HEK293 (cell line): ENCODE data around the gene TMEM240.
"Not testable (repeated sequence)": the region's sequence is repeated elsewhere in the genome, so short reads cannot be mapped to it uniquely, and the experiment has no call there.

Experiments
- CTCF ChIA-PET: fragments of 350-600 bp; formaldehyde crosslinking; extraction: SDS; loops from one replicate; lab custom pipeline; 2021; ENCODE audit warnings: antibody characterized with exemption; lab: Yijun Ruan, JAX
- POLR2A ChIA-PET: fragments of 300-600 bp; formaldehyde crosslinking; extraction: SDS; loops from one replicate; lab custom pipeline; 2020; ENCODE audit warnings: antibody characterized with exemption, inconsistent platforms; lab: Yijun Ruan, JAX
- H3K27ac ChIP-seq: fragments of 200-500 bp; sonication (Bioruptor generic); 2 replicates; pipeline ENCODE4 v1.5.1; 2014; ENCODE audit warnings: low read depth, low read length, control low read depth, inconsistent platforms; ENCODE audit errors: extremely low read depth
- H3K36me3 ChIP-seq, 2 experiments: fragments of 200-500 bp in 1 of 2; sonication (Bioruptor generic) in 1 of 2; 1 replicate in 1 of 2; 2 replicates in 1 of 2; pipeline ENCODE4 v1.5.1; 2014 to 2017; ENCODE audit warnings: inconsistent platforms in 2 of 2, low read length in 2 of 2; ENCODE audit not compliant: control insufficient read depth in 2 of 2, insufficient read depth in 1 of 2
- H3K4me1 ChIP-seq: fragments of 200-500 bp; sonication (Bioruptor generic); 2 replicates; pipeline ENCODE4 v1.5.1; 2014; ENCODE audit warnings: mild to moderate bottlenecking, low read length, inconsistent platforms; ENCODE audit not compliant: control insufficient read depth, insufficient read depth
- H3K4me3 ChIP-seq: 2 replicates; pipeline ENCODE4 v1.5.1; 2011; ENCODE audit warnings: low read depth, mild to moderate bottlenecking, control low read depth, low read length, moderate library complexity
- H3K9me3 ChIP-seq: fragments of 200-500 bp; sonication (Bioruptor generic); 2 replicates; pipeline ENCODE4 v1.5.1; 2014; ENCODE audit warnings: low read depth, low read length, inconsistent platforms; ENCODE audit not compliant: control insufficient read depth, insufficient read depth
- EGR2 ChIP-seq: fragments of 450-650 bp; formaldehyde crosslinking; IDR thresholded peaks from 2 replicates; pipeline ENCODE4 v1.5.1; 2016; ENCODE audit warnings: low read depth, missing biosample characterization, missing genetic modification characterization
- GLI4 ChIP-seq: fragments of 450-650 bp; formaldehyde crosslinking; IDR thresholded peaks from 2 replicates; pipeline ENCODE4 v1.5.1; 2016; ENCODE audit warnings: missing biosample characterization, missing genetic modification characterization
- ZBTB8A ChIP-seq: fragments of 450-650 bp; formaldehyde crosslinking; IDR thresholded peaks from 2 replicates; pipeline ENCODE4 v1.5.1; 2016; ENCODE audit warnings: missing biosample characterization, missing genetic modification characterization
- ZNF274 ChIP-seq, 2 experiments: fragments of 200-500 bp in 1 of 2; fragments of 450-650 bp in 1 of 2; sonication (Bioruptor generic) in 1 of 2; formaldehyde crosslinking in 1 of 2; IDR thresholded peaks; 2 replicates each; pipeline versions ENCODE4 v1.5.1 to v1.6.1; 2014 to 2016; ENCODE audit warnings: borderline replicate concordance in 1 of 2, inconsistent platforms in 1 of 2, low read length in 1 of 2, missing biosample characterization in 1 of 2, missing genetic modification characterization in 1 of 2
- ZNF362 ChIP-seq: fragments of 450-650 bp; formaldehyde crosslinking; IDR thresholded peaks from 2 replicates; pipeline ENCODE4 v1.5.1; 2016; ENCODE audit warnings: missing biosample characterization, missing genetic modification characterization
- ZNF394 ChIP-seq: fragments of 450-650 bp; formaldehyde crosslinking; IDR thresholded peaks from 2 replicates; pipeline ENCODE4 v1.5.1; 2016; ENCODE audit warnings: missing biosample characterization, missing genetic modification characterization, mild to moderate bottlenecking, moderate library complexity, borderline replicate concordance
- ZNF398 ChIP-seq: fragments of 450-650 bp; formaldehyde crosslinking; IDR thresholded peaks from 2 replicates; pipeline ENCODE4 v1.5.1; 2017; ENCODE audit warnings: missing biosample characterization, missing genetic modification characterization
- ZNF610 ChIP-seq: fragments of 450-650 bp; formaldehyde crosslinking; IDR thresholded peaks from 2 replicates; pipeline ENCODE4 v1.5.1; 2016; ENCODE audit warnings: missing biosample characterization, missing genetic modification characterization, borderline replicate concordance
- TF ChIP-seq, protein P1 (sequence below): fragments of 450-650 bp; formaldehyde crosslinking; IDR thresholded peaks from 2 replicates; pipeline ENCODE4 v1.5.1; 2017; ENCODE audit warnings: missing biosample characterization, mild to moderate bottlenecking, missing genetic modification characterization, moderate library complexity
- TF ChIP-seq, protein P2 (sequence below): fragments of 450-650 bp; formaldehyde crosslinking; IDR thresholded peaks from 2 replicates; pipeline ENCODE4 v1.5.1; 2016; ENCODE audit warnings: missing biosample characterization, missing genetic modification characterization
- TF ChIP-seq, protein P3 (sequence below): fragments of 450-650 bp; formaldehyde crosslinking; IDR thresholded peaks from 2 replicates; pipeline ENCODE4 v1.5.1; 2017; ENCODE audit warnings: missing biosample characterization, missing genetic modification characterization
- TF ChIP-seq, protein P4 (sequence below): fragments of 450-650 bp; formaldehyde crosslinking; IDR thresholded peaks from 2 replicates; pipeline ENCODE4 v1.5.1; 2016; ENCODE audit warnings: missing biosample characterization, missing genetic modification characterization

TMEM240 gene

GRCh38 chr1:1521331-1521730 is 19.1 kb downstream of the TMEM240 start:
- ChIA-PET CTCF (no interaction called here), POLR2A (interaction anchor here (1.6 kb wide), 1 partner anchor 20 kb away, joined by 4 read pairs; no protein-coding TSS in a partner anchor)
- no peaks in the 10 kb centered on the region for H3K9me3 ChIP-seq
- H3K4me1 ChIP-seq = no peaks in the 10 kb centered on the region
- peaks cover 28 to 76% of the 10 kb centered on the region in 2 experiments; a peak in 2 of 3 replicates for H3K36me3 ChIP-seq
- H3K27ac ChIP-seq = no peak overlapping the region
- TF ChIP-seq ZNF394 (tag by site-specific recombination) (no peak), ZNF610 (tag by site-specific recombination) (no peak), ZNF362 (tag by site-specific recombination) (0 out of 2 replicates have a peak, but pooled peaks have one; percentile 4), ZNF274 (IDR thresholded peaks at IDR 0.05; ENCODE audit: low read length) (no peak), ZNF274 (tag by site-specific recombination; IDR thresholded peaks at IDR 0.05; ENCODE audit: borderline replicate concordance) (no peak)
- TF ChIP-seq, protein P1, sequence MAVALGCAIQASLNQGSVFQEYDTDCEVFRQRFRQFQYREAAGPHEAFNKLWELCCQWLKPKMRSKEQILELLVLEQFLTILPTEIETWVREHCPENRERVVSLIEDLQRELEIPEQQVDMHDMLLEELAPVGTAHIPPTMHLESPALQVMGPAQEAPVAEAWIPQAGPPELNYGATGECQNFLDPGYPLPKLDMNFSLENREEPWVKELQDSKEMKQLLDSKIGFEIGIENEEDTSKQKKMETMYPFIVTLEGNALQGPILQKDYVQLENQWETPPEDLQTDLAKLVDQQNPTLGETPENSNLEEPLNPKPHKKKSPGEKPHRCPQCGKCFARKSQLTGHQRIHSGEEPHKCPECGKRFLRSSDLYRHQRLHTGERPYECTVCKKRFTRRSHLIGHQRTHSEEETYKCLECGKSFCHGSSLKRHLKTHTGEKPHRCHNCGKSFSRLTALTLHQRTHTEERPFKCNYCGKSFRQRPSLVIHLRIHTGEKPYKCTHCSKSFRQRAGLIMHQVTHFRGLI (tag by site-specific recombination) = no peak
- no peak overlapping the region for H3K4me3 ChIP-seq

- CTCF ChIA-PET, H3K4me1 ChIP-seq, H3K9me3 ChIP-seq, H3K4me3 ChIP-seq, H3K27ac ChIP-seq: not testable (repeated sequence)
- POLR2A ChIA-PET = interaction anchor here (1.6 kb wide), 1 partner anchor 21 kb away, joined by 4 read pairs; no protein-coding TSS in a partner anchor
- peaks cover 22 to 76% of the 10 kb centered on the region in 2 experiments; a peak in 2 of 3 replicates for H3K36me3 ChIP-seq
These were observed 20.5 kb downstream of the TMEM240 start for GRCh38 chr1:1519805-1520505.

DNA sequence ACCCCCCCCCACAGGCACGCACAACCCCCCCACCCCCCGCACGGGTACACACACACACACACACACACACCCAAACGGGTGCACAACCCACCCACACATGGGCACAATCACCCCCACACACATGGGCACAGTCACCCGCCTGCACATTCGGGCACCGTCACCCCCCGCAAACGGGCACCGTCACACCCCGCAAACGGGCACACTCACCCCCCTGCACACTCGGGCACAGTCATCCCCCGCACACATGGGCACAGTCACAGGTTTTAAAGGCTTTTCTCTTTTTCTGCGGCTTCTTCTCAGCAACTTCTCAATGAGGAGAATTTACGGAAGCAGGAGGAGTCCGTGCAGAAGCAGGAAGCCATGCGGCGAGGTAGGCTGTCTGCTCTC is 21.8 kb downstream of the TMEM240 start:
- H3K4me1 ChIP-seq, CTCF ChIA-PET: not testable (repeated sequence)
- TF ChIP-seq ZBTB8A = peak; percentile 58
- TF ChIP-seq, protein P2, sequence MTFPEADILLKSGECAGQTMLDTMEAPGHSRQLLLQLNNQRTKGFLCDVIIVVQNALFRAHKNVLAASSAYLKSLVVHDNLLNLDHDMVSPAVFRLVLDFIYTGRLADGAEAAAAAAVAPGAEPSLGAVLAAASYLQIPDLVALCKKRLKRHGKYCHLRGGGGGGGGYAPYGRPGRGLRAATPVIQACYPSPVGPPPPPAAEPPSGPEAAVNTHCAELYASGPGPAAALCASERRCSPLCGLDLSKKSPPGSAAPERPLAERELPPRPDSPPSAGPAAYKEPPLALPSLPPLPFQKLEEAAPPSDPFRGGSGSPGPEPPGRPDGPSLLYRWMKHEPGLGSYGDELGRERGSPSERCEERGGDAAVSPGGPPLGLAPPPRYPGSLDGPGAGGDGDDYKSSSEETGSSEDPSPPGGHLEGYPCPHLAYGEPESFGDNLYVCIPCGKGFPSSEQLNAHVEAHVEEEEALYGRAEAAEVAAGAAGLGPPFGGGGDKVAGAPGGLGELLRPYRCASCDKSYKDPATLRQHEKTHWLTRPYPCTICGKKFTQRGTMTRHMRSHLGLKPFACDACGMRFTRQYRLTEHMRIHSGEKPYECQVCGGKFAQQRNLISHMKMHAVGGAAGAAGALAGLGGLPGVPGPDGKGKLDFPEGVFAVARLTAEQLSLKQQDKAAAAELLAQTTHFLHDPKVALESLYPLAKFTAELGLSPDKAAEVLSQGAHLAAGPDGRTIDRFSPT (tag by site-specific recombination) = peak; percentile 63
- TF ChIP-seq, all 188 proteins: peak for 2; not testable (repeated sequence) for 186
- H3K4me3 ChIP-seq, POLR2A ChIA-PET, H3K27ac ChIP-seq, H3K9me3 ChIP-seq: not testable (repeated sequence)
- peaks cover 22 to 75% of the 10 kb centered on the region in 2 experiments; a peak in 2 of 3 replicates for H3K36me3 ChIP-seq

DNA sequence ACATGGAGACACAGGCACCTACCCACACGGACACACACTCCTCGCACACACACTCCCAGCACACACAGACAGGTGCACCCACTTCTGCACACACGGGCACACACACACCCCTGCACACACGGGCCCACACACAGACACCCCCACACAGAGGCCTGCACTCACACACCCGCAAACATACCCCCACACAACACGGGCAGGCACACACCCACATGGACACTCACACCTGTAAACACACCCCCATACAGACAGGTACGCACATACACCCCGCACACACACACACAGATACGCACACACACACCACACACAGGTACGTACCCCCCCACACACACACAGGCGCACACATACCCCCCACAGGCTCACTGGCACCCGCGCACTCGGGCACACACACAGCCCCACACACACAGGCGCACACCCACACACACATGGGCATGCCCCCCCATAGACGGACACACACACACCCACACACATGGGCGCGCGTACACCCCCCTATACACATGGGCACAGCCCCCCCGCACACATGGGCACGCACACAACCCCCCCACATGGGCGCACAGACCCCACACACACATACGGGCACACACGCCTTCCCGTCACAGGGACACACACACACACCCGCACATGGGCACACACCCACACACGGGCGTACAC is 22.3 kb downstream of the TMEM240 start:
- ChIA-PET CTCF (no interaction called here), POLR2A (no interaction called here)
- peaks cover 22 to 70% of the 10 kb centered on the region in 2 experiments; a peak in 2 of 3 replicates for H3K36me3 ChIP-seq
- no peak overlapping the region for H3K4me3 ChIP-seq
- no peaks in the 10 kb centered on the region for H3K4me1 ChIP-seq
- no peak overlapping the region for H3K27ac ChIP-seq
- H3K9me3 ChIP-seq = no peaks in the 10 kb centered on the region
- no peak for TF ChIP-seq GLI4 (tag by site-specific recombination)
- TF ChIP-seq EGR2 (tag by site-specific recombination) = peak; percentile 95
- 0 out of 2 replicates have a peak, but pooled peaks have one; percentile 10 for TF ChIP-seq ZNF398 (tag by site-specific recombination)
- TF ChIP-seq, protein P3, sequence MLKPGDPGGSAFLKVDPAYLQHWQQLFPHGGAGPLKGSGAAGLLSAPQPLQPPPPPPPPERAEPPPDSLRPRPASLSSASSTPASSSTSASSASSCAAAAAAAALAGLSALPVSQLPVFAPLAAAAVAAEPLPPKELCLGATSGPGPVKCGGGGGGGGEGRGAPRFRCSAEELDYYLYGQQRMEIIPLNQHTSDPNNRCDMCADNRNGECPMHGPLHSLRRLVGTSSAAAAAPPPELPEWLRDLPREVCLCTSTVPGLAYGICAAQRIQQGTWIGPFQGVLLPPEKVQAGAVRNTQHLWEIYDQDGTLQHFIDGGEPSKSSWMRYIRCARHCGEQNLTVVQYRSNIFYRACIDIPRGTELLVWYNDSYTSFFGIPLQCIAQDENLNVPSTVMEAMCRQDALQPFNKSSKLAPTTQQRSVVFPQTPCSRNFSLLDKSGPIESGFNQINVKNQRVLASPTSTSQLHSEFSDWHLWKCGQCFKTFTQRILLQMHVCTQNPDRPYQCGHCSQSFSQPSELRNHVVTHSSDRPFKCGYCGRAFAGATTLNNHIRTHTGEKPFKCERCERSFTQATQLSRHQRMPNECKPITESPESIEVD = no peak
- TF ChIP-seq, protein P4, sequence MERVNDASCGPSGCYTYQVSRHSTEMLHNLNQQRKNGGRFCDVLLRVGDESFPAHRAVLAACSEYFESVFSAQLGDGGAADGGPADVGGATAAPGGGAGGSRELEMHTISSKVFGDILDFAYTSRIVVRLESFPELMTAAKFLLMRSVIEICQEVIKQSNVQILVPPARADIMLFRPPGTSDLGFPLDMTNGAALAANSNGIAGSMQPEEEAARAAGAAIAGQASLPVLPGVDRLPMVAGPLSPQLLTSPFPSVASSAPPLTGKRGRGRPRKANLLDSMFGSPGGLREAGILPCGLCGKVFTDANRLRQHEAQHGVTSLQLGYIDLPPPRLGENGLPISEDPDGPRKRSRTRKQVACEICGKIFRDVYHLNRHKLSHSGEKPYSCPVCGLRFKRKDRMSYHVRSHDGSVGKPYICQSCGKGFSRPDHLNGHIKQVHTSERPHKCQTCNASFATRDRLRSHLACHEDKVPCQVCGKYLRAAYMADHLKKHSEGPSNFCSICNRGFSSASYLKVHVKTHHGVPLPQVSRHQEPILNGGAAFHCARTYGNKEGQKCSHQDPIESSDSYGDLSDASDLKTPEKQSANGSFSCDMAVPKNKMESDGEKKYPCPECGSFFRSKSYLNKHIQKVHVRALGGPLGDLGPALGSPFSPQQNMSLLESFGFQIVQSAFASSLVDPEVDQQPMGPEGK (tag by site-specific recombination) = no peak; the same call in 1 of the 2 replicates
